ENCODE results near the gene SCGB2B2.
A peak's percentile ranks its signal among the peaks of the same experiment; 100 is the strongest.

Gene SCGB2B2

DNA sequence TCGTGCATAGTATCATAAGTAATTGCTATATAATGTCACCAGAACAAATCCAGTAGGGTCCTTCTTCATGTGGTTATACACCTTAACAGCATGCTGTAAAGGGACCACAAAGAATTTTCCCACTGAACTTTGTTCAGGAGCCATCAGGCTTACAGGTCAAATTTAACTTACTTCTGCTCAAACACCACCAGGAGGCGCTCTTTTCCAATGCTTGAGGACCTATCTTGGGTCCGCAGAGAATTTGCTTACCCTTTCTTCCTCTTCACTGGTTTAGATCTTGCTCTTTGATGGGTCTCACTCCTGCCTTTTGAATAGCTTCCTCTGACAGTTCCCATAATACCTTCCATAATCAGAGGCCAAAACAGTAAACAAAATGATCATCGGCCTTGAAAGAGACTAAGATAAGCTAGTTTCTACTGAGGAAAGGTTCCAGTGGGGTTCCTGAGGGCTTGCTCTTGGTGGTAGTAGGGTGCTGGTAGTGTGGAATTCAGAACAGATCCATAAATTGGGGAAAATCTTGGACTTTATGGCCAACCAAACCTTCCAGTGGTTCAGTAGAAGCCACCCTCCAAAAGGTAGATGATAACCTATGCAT is 37.4 kb downstream of the SCGB2B2 start (continued):
- TF ChIP-seq ZNF391 (tag by site-specific recombination; IDR thresholded peaks at IDR 0.05; ENCODE audit: borderline replicate concordance, low read depth), result peak; percentile 67; the same call in 1 of the 2 replicates

DNA sequence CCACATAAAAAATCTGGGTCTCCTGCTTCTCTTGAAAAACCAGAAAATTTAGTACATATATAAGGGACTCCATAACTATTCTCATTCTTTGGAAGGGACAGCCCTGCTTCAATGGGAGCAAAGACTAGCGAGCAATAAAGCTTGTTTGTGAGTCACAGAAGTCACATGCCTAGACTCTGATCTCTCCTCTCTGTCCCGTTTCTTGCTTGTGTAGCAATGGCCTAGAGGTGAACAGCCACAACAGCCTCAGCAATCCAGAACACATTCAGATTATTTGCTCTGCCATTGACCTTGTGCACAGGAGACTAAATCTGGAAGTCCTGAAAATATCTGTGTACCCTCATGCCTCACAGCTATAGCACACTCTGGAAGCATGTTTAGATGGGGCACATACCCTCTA is 43.2 kb downstream of the SCGB2B2 start:
- peaks cover 14% of the 10 kb centered on the region for H3K9me3 ChIP-seq (ENCODE audit: control insufficient read depth, insufficient read depth, low read depth, low read length)
- 0 out of 3 replicates have a peak, but pooled peaks cover 0 to 4% of the 10 kb centered on the region in 2 experiments for H3K36me3 ChIP-seq (ENCODE audit: control insufficient read depth in 2 of 2, insufficient read depth in 1 of 2, low read length in 2 of 2)
- no peak overlapping the region for H3K27ac ChIP-seq (ENCODE audit: extremely low read depth, low read depth, low read length)
- no peak overlapping the region for H3K4me3 ChIP-seq (ENCODE audit: low read depth, low read length)
- TF ChIP-seq KLF9 (tag by site-specific recombination; IDR thresholded peaks at IDR 0.05; ENCODE audit: low read depth) (no peak), ZNF544 (tag by site-specific recombination; IDR thresholded peaks at IDR 0.05) (no peak)
- POLR2A ChIA-PET, result no interaction called here
- no peaks in the 10 kb centered on the region for H3K4me1 ChIP-seq (ENCODE audit: control insufficient read depth, insufficient read depth, low read length)
- CTCF ChIA-PET, result interaction anchor here (0.6 to 2.9 kb wide), 6 partner anchors 29 to 606 kb away, joined by 3 to 17 read pairs (median 5); no protein-coding TSS in a partner anchor

Data from HEK293 (cell line).